ENCODE measurements around the gene KCTD19.
A peak's percentile ranks its signal among the peaks of the same experiment; 100 is the strongest.

The KCTD19 gene

DNA sequence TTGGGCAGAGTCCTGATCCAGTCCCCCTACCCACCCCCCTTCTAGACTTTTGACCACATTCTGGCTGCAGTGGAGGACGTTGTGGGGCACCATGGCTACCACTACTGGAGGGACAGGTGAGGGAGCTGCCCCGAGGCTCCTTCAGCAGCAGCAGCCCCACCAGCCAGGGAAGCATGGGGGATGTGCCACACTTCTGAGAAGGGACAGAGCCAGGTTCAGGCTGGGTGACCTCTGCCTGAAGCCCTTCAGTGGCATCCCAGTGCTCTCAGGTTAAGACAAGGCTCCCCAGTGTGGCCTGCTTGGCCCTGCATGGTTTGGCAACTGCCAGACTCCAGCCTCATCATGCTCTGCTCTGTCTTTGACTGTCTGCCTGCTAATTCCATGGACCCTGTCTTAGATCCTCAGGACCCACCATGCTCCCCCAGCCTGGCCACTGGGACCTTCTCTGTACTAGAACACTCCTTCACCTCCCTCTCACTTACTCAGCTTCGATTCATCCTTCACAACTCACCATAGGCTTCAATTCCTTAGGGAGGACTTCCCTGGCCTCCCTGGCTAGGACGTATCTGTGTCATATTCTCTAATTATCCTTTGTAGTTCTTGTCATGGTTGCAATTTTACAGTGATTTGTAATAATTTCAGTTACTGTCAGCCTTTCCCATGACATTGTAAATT is 68.9 kb downstream of the KCTD19 start:
- no peak overlapping the region for H3K4me3 ChIP-seq (replicated peaks in 1 of 2; ENCODE audit: low read depth in 2 of 2, low read length in 2 of 2)
- no peak for TF ChIP-seq CTCF (IDR thresholded peaks at IDR 0.05; ENCODE audit: low read depth, low read length)
- peak in 1 of 2 donors; percentile 55 for DNase-seq (ENCODE audit: low read depth in 2 of 2)

DNA sequence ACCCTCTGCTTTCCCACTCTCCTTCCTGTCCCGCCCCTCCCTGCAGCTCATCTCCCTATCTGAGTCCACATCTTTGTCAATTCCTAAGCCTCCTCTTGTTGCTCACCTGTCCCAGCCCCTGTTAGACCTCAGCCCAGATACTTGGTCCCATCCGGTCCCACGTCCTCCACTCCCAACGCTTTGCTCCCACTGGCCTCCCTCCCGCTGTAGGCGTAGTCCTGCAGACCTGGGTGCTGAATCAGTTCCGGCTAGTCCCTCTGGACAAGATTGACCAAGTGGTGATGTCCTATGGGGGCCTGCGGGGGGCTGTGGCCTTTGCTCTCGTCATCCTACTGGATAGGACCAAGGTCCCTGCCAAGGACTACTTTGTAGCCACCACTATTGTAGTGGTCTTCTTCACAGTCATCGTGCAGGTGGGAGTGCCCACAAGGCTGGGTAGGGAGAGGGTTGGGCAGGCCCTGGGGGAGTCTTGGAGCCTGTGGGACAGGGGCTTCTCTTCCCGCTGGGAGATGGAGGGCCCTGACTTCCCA is 69.8 kb downstream of the KCTD19 start:
- TF ChIP-seq CTCF (IDR thresholded peaks at IDR 0.05; ENCODE audit: low read depth, low read length): no peak
- H3K4me3 ChIP-seq (replicated peaks in 1 of 2; ENCODE audit: low read depth in 2 of 2, low read length in 2 of 2): no peak overlapping the region
- DNase-seq (ENCODE audit: low read depth in 2 of 2): no peak

DNA sequence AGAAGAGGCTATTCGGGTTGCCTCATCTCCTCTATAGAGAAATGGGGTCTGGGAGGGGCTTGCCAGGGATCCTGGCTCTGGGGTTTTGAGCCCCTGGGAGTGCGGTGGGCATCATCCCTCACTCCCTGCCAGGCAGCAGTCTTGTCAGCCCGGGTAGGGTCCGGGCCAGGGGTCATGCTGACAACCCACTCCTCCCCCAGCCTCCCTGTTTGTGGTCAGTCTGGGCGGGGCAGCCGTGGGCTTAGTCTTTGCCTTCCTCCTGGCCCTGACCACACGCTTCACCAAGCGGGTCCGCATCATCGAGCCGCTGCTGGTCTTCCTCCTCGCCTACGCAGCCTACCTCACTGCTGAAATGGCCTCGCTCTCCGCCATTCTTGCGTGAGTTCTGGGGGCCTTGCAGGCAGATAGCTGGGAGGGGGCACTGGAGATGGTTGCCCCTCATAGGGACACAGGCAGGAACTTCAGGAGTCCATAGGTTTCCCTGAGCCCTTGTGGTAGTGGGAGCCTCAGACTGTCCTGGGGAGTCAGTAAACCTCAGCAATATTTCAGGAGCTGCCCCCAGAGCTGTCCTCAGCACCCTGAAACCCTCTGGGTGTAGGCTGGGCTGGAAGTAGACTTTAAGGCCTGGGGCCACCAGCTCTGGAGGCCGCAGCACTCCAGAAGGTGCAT is 70.9 kb downstream of the KCTD19 start:
- no peak overlapping the region for H3K4me3 ChIP-seq (replicated peaks in 1 of 2; ENCODE audit: low read depth in 2 of 2, low read length in 2 of 2)

DNA sequence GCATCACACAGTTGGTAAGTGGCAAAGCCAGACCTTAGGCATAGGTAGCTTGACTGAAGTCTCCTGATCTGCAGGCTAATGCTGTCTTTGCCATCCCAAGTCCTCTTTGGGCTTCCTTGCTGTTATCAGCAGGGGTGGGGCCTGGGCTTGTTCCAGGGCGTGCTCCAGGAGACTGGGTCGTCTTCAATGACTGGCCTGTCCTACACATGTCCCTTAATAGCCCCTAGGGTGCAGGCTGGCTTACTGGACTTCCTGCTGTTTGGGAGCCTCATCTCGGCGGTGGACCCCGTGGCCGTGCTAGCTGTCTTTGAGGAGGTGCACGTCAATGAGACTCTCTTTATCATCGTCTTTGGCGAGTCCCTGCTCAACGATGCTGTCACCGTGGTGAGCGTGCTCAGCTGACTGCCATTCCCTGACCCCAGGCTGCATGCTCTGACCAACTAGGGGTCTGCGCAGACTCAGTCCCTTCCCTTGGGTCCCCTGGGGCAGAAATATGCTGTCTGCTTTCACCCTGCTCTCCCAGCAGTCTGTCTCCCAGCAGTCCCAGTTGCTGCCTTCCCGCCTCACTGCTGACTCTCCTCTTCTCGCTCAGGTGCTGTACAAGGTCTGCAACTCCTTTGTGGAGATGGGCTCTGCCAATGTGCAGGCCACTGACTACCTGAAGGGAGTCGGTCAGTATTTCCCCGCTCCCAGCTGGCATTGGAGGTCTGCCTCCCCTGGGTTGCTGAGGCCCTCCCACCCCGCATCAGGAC is 71.6 kb downstream of the KCTD19 start:
- H3K4me3 ChIP-seq (replicated peaks in 1 of 2; ENCODE audit: low read depth in 2 of 2, low read length in 2 of 2): no peak overlapping the region
- TF ChIP-seq CTCF (IDR thresholded peaks at IDR 0.05; ENCODE audit: low read depth, low read length): no peak
- DNase-seq (ENCODE audit: low read depth in 2 of 2): no peak

More for the DNA sequence above, 70.9 kb downstream of the KCTD19 start:
- TF ChIP-seq CTCF (IDR thresholded peaks at IDR 0.05; ENCODE audit: low read depth, low read length): no peak
- no peak for DNase-seq (ENCODE audit: low read depth in 2 of 2)

DNA sequence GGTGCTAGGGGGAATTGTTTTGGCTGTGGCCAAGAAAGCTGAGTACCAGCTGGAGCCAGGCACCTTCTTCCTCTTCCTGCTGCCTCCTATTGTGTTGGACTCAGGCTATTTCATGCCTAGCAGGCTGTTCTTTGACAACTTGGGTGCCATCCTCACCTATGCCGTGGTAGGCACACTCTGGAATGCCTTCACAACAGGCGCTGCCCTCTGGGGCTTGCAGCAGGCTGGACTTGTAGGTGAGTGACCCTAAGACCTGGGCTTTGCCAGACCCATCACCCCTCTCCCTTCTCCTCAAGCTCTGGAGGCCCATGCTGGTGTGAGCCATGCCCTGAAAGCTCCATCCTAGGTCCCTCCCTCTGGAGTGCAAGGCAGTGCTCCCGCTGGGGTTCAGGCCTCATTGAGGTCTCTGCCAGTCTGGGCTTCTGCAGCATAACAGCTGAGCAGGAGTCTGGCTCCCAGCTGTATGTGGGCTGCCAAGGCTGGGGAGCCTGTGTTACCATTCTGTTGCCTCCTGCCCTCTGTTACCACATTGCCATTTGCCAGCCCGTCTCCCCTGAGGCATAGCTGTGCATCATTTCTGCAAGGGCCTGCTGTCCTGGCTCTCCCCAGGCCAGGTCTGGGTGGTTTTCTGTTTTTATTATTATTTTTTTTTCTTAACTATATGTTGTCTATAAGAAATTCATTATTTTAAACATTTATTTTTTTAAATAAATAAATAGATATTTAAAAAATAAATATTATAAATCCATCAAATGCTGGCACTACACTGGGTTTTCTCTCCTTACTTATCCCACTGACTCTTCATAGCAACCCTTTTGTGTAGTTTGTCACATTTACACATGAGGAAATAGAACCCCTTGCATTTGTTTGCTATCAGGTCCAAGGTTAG is 73.7 kb downstream of the KCTD19 start:
- TF ChIP-seq CTCF (IDR thresholded peaks at IDR 0.05; ENCODE audit: low read depth, low read length): no peak
- no peak for DNase-seq (ENCODE audit: low read depth in 2 of 2)
- no peak overlapping the region for H3K4me3 ChIP-seq (replicated peaks in 1 of 2; ENCODE audit: low read depth in 2 of 2, low read length in 2 of 2)

GRCh38 chr16:67250045-67250327 is 76.6 kb downstream of the KCTD19 start:
- no peak for TF ChIP-seq CTCF (IDR thresholded peaks at IDR 0.05; ENCODE audit: low read depth, low read length)
- no peak overlapping the region for H3K4me3 ChIP-seq (replicated peaks in 1 of 2; ENCODE audit: low read depth in 2 of 2, low read length in 2 of 2)
- DNase-seq (ENCODE audit: low read depth in 2 of 2): no peak
